DOHH2 (cell line): ENCODE measurements around the gene VTN.

Source experiments
- CTCF ChIP-seq: fragments of 200-600 bp; sonication (generic); IDR thresholded peaks from one replicate; pipeline ENCODE4 v1.5.1; 2014; ENCODE audit warnings: antibody characterized with exemption, mild to moderate bottlenecking, low read depth, low read length; ENCODE audit not compliant: poor library complexity, severe bottlenecking
- EZH2phosphoT487 ChIP-seq: fragments of 200-600 bp; sonication (generic); IDR thresholded peaks from 2 replicates; pipeline ENCODE4 v1.6.1; 2017; ENCODE audit warnings: borderline replicate concordance, mild to moderate bottlenecking, antibody characterized with exemption, low read length, moderate library complexity, mixed read lengths

GRCh38 chr17:28364665-28365363 lies 5.3 kb downstream of the VTN start, which contains the start of gene SEBOX:
- no peak for TF ChIP-seq CTCF
- TF ChIP-seq EZH2phosphoT487, result no peak
